NT2/D1 (cell line): ENCODE data around the gene RPH3AL.
"Not testable (repeated sequence)": the region's sequence is repeated elsewhere in the genome, so short reads cannot be mapped to it uniquely, and the experiment has no call there.

Experiments
- DNase-seq: peaks from one replicate; pipeline ENCODE4 v3.0.0-alpha.2; 2011; ENCODE audit warnings: low read depth, low spot score
- H3K27me3 ChIP-seq: 2 replicates; pipeline ENCODE4 v1.6.0; 2011; ENCODE audit warnings: mild to moderate bottlenecking; ENCODE audit not compliant: insufficient read length, insufficient read depth
- H3K36me3 ChIP-seq: 2 replicates; pipeline ENCODE4 v1.6.1; 2011; ENCODE audit warnings: mild to moderate bottlenecking, low read length, mixed read lengths; ENCODE audit not compliant: insufficient read depth, insufficient read length
- H3K4me1 ChIP-seq: 2 replicates; pipeline ENCODE4 v1.5.1; 2011; ENCODE audit not compliant: insufficient read depth, insufficient read length
- H3K4me3 ChIP-seq: 2 replicates; pipeline ENCODE4 v1.5.1; 2011; ENCODE audit warnings: low read depth; ENCODE audit not compliant: insufficient read length
- H3K9ac ChIP-seq: 2 replicates; pipeline ENCODE4 v1.6.0; 2011; ENCODE audit warnings: low read depth; ENCODE audit not compliant: insufficient read length
- H3K9me3 ChIP-seq: 2 replicates; pipeline ENCODE4 v1.5.1; 2011; ENCODE audit warnings: mild to moderate bottlenecking, low read length; ENCODE audit not compliant: insufficient read depth
- SUZ12 ChIP-seq: IDR thresholded peaks from 2 replicates; pipeline ENCODE4 v1.6.1; 2011; ENCODE audit not compliant: insufficient read length, insufficient read depth; ENCODE audit errors: extremely low read depth
- YY1 ChIP-seq: IDR thresholded peaks from 2 replicates; pipeline ENCODE4 v1.6.1; 2011; ENCODE audit not compliant: insufficient read length, insufficient read depth
- ZNF274 ChIP-seq: IDR thresholded peaks from 2 replicates; pipeline ENCODE4 v1.6.1; 2011; ENCODE audit warnings: mild to moderate bottlenecking, low read depth, low read length

Gene RPH3AL

DNA sequence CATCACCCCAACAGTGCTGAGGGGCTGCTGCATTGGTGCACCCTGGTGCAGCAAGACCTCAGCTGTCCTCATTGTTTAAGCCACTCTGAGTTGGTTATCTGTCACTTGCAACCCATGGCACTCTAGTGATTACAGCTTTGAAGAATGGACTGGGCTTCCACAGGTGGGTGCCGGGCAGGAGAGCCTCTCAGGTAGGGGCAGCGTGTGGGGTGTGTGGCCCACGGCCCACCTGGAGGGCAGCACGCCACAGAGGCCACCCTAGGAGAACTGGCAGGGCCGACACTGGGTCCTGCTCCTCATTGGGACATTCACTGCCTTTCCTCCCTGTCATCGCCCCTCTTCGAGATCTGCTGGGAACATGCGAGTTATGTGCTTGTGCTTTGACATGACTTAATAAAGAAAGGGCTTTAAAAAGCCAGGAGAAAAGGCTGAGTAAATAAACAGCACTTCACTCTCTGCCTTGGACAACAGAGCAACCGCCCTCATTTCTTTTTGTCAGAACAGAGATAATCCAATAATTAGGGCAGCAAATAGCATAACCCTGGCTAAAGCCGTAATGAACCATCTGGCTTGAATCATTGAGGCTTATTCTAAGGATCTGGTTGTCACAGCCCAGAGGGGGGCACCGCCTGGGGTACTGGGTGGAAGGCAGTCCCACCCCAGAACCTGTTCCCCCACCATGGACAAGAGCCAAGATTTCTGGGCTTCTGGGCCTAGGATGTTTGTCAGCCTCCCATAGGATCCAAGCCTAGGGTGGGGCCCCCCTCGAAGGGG is 174.1 kb downstream of the RPH3AL start:
- Histone ChIP-seq H3K9me3 (no peaks in the 10 kb centered on the region), H3K4me3 (no peak overlapping the region), H3K4me1 (peaks cover 19% of the 10 kb centered on the region), H3K27me3 (peaks cover 62% of the 10 kb centered on the region), H3K36me3 (no peaks in the 10 kb centered on the region), H3K9ac (no peak overlapping the region)
- DNase-seq, result no peak
- TF ChIP-seq SUZ12 (no peak), ZNF274 (no peak), YY1 (no peak)

GRCh38 chr17:177762-178161 is 174.8 kb downstream of the RPH3AL start:
- Histone ChIP-seq H3K4me3 (no peak overlapping the region), H3K27me3 (peaks cover 55% of the 10 kb centered on the region), H3K36me3 (no peaks in the 10 kb centered on the region), H3K9me3 (no peaks in the 10 kb centered on the region), H3K9ac (no peak overlapping the region), H3K4me1 (peaks cover 14% of the 10 kb centered on the region)
- TF ChIP-seq ZNF274 (no peak), SUZ12 (no peak), YY1 (no peak)
- no peak for DNase-seq

DNA sequence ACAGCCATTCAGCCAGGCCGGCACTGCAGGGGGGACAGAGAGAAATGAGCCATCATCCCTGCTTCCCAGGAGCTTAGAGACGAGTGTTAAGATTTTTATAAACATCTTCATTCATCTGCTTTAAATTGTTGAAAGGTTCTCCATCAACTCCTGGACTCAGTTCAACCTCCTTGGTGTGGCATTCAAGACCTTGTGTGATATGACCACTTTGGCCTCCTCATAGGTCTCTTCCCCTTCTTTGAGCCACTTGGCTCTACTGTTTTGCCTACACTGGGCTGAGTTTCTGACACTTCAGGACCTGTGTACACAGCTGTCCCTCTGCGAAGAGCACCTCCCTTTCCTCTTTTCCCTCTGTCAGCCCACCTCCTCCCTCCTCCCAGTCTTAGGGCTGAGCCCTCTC is 175.5 kb downstream of the RPH3AL start:
- no peak for DNase-seq
- Histone ChIP-seq H3K36me3 (no peaks in the 10 kb centered on the region), H3K9me3 (no peaks in the 10 kb centered on the region), H3K27me3 (peaks cover 49% of the 10 kb centered on the region), H3K4me3 (no peak overlapping the region), H3K4me1 (peaks cover 11% of the 10 kb centered on the region), H3K9ac (no peak overlapping the region)
- TF ChIP-seq SUZ12 (no peak), YY1 (no peak), ZNF274 (no peak)

- DNase-seq, result no peak
- Histone ChIP-seq H3K36me3 (no peaks in the 10 kb centered on the region), H3K4me3 (no peak overlapping the region), H3K27me3 (peaks cover 14% of the 10 kb centered on the region), H3K9ac (no peak overlapping the region), H3K9me3 (no peaks in the 10 kb centered on the region), H3K4me1 (peaks cover 2% of the 10 kb centered on the region)
- TF ChIP-seq SUZ12 (no peak), YY1 (no peak), ZNF274 (no peak)
These were observed 179.3 kb downstream of the RPH3AL start for GRCh38 chr17:173166-173911.

GRCh38 chr17:172401-172800 is 180.2 kb downstream of the RPH3AL start:
- DNase-seq, result no peak
- peaks cover 2% of the 10 kb centered on the region for H3K4me1 ChIP-seq
- no peak overlapping the region for H3K4me3 ChIP-seq
- no peaks in the 10 kb centered on the region for H3K36me3 ChIP-seq
- peaks cover 5% of the 10 kb centered on the region for H3K27me3 ChIP-seq
- H3K9me3 ChIP-seq, result no peaks in the 10 kb centered on the region
- H3K9ac ChIP-seq, result no peak overlapping the region
- TF ChIP-seq ZNF274, result no peak
- no peak for TF ChIP-seq SUZ12
- TF ChIP-seq YY1, result no peak

- no peak overlapping the region for H3K9ac ChIP-seq
- H3K4me1 ChIP-seq, result peaks cover 2% of the 10 kb centered on the region
- H3K9me3 ChIP-seq, result no peaks in the 10 kb centered on the region
- no peak overlapping the region for H3K4me3 ChIP-seq
- no peaks in the 10 kb centered on the region for H3K27me3 ChIP-seq
- no peak for DNase-seq
- no peaks in the 10 kb centered on the region for H3K36me3 ChIP-seq
- TF ChIP-seq ZNF274 (no peak), YY1 (no peak), SUZ12 (no peak)
These were observed 180.7 kb downstream of the RPH3AL start for GRCh38 chr17:171871-172270.

- Histone ChIP-seq H3K27me3 (no peaks in the 10 kb centered on the region), H3K9ac (no peak overlapping the region), H3K36me3 (no peaks in the 10 kb centered on the region), H3K4me3 (no peak overlapping the region), H3K4me1 (peaks cover 2% of the 10 kb centered on the region), H3K9me3 (no peaks in the 10 kb centered on the region)
- TF ChIP-seq ZNF274, result no peak
- TF ChIP-seq YY1, result no peak
- TF ChIP-seq SUZ12, result no peak
- DNase-seq, result no peak
These were observed 182.4 kb downstream of the RPH3AL start for GRCh38 chr17:170130-170670.

DNA sequence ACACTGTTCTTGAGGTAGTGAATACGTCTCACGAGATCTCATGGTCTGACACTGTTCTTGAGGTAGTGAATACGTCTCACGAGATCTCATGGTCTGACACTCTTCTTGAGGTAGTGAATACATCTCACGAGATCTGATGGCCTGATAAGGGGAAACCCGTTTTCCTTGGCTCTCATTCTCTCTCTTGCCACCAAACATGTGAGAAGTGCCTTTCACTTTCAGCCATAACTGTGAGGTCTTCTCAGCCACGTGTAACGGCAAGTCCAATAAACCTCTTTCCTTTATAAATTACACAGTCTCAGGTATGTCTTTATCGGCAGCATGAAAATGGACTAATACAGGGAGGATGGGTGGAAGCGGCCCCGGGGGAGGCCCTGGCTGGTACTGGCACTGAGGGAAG is 184.0 kb downstream of the RPH3AL start:
- H3K27me3 ChIP-seq, H3K9me3 ChIP-seq, H3K4me1 ChIP-seq, H3K4me3 ChIP-seq, DNase-seq, H3K9ac ChIP-seq, H3K36me3 ChIP-seq: not testable (repeated sequence)
